ENCODE results near the gene DGKD. TPM values are rescaled to one million over a fixed set of nuclear protein-coding genes. Genes with fewer than 3 reads are reported as not detected.
"Not testable (repeated sequence)": the region's sequence is repeated elsewhere in the genome, so short reads cannot be mapped to it uniquely, and the experiment has no call there.

DGKD gene
- total RNA-seq, 1 donor from 2014 or later = 15.3 TPM

GRCh38 chr2:233373316-233373715 is 19.0 kb downstream of the DGKD start:
- H3K27ac Mint-ChIP-seq (ENCODE audit: unreplicated experiment) = no peak overlapping the region
- DNase-seq (ENCODE audit: low spot score) = no peak
- H3K36me3 Mint-ChIP-seq (ENCODE audit: low read depth, unreplicated experiment) = no peaks in the 10 kb centered on the region
- TF ChIP-seq CTCF (IDR thresholded peaks at IDR 0.05; ENCODE audit: unreplicated experiment) = no peak
- no peaks in the 10 kb centered on the region for H3K4me1 Mint-ChIP-seq (ENCODE audit: unreplicated experiment)
- no peak overlapping the region for H3K4me3 Mint-ChIP-seq (ENCODE audit: unreplicated experiment)
- no peaks in the 10 kb centered on the region for H3K9me3 Mint-ChIP-seq (ENCODE audit: unreplicated experiment)
- peaks cover 1% of the 10 kb centered on the region for H3K27me3 Mint-ChIP-seq (ENCODE audit: unreplicated experiment)

GRCh38 chr2:233374776-233375175 is 20.5 kb downstream of the DGKD start:
- not testable (repeated sequence) for H3K36me3 Mint-ChIP-seq (ENCODE audit: low read depth, unreplicated experiment); H3K27ac Mint-ChIP-seq (ENCODE audit: unreplicated experiment); DNase-seq (ENCODE audit: low spot score); H3K4me1 Mint-ChIP-seq (ENCODE audit: unreplicated experiment); H3K27me3 Mint-ChIP-seq (ENCODE audit: unreplicated experiment); H3K9me3 Mint-ChIP-seq (ENCODE audit: unreplicated experiment); H3K4me3 Mint-ChIP-seq (ENCODE audit: unreplicated experiment)

- TF ChIP-seq CTCF (IDR thresholded peaks at IDR 0.05; ENCODE audit: unreplicated experiment) = no peak
- Mint-ChIP-seq H3K27ac (ENCODE audit: unreplicated experiment) (no peak overlapping the region), H3K4me1 (ENCODE audit: unreplicated experiment) (no peaks in the 10 kb centered on the region), H3K9me3 (ENCODE audit: unreplicated experiment) (no peaks in the 10 kb centered on the region), H3K4me3 (ENCODE audit: unreplicated experiment) (no peak overlapping the region), H3K36me3 (ENCODE audit: low read depth, unreplicated experiment) (no peaks in the 10 kb centered on the region), H3K27me3 (ENCODE audit: unreplicated experiment) (peaks cover 1% of the 10 kb centered on the region)
- DNase-seq (ENCODE audit: low spot score) = no peak
Measured at GRCh38 chr2:233375490-233376314, 21.4 kb downstream of the DGKD start.

GRCh38 chr2:233379034-233379433 is 24.7 kb downstream of the DGKD start:
- Mint-ChIP-seq H3K27ac (ENCODE audit: unreplicated experiment) (no peak overlapping the region), H3K9me3 (ENCODE audit: unreplicated experiment) (no peaks in the 10 kb centered on the region), H3K4me1 (ENCODE audit: unreplicated experiment) (no peaks in the 10 kb centered on the region), H3K4me3 (ENCODE audit: unreplicated experiment) (no peak overlapping the region), H3K36me3 (ENCODE audit: low read depth, unreplicated experiment) (no peaks in the 10 kb centered on the region), H3K27me3 (ENCODE audit: unreplicated experiment) (peaks cover 1% of the 10 kb centered on the region)
- TF ChIP-seq CTCF (IDR thresholded peaks at IDR 0.05; ENCODE audit: unreplicated experiment) = no peak
- no peak for DNase-seq (ENCODE audit: low spot score)

GRCh38 chr2:233379441-233379840 is 25.1 kb downstream of the DGKD start:
- TF ChIP-seq CTCF (IDR thresholded peaks at IDR 0.05; ENCODE audit: unreplicated experiment) = no peak
- Mint-ChIP-seq H3K36me3 (ENCODE audit: low read depth, unreplicated experiment) (no peaks in the 10 kb centered on the region), H3K4me3 (ENCODE audit: unreplicated experiment) (no peak overlapping the region), H3K4me1 (ENCODE audit: unreplicated experiment) (no peaks in the 10 kb centered on the region), H3K27me3 (ENCODE audit: unreplicated experiment) (peaks cover 1% of the 10 kb centered on the region), H3K27ac (ENCODE audit: unreplicated experiment) (no peak overlapping the region), H3K9me3 (ENCODE audit: unreplicated experiment) (no peaks in the 10 kb centered on the region)
- DNase-seq (ENCODE audit: low spot score) = no peak
